Measurements from ENCODE around the gene FOXF1.

DNA sequence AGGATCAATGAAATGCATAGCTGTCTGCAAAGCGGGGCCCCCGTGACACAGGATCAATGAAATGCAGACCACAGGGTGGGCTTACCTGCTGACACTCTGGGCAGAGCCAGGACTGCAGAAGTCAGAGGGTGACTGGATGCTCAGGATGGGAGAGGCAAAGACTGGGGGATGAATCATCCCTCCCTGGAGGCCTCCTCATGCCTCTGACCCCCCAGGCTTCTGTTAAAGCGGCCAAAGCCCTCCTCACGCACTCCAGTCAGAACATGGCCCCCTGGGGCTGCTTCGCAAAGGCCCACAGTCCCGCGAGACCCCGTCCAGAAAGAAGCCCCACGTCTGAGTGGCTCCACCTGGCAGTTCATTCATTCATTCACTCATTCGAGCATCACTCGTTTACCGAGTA lies 38.4 kb upstream of the FOXF1 start:
- TF ChIP-seq, protein P1, sequence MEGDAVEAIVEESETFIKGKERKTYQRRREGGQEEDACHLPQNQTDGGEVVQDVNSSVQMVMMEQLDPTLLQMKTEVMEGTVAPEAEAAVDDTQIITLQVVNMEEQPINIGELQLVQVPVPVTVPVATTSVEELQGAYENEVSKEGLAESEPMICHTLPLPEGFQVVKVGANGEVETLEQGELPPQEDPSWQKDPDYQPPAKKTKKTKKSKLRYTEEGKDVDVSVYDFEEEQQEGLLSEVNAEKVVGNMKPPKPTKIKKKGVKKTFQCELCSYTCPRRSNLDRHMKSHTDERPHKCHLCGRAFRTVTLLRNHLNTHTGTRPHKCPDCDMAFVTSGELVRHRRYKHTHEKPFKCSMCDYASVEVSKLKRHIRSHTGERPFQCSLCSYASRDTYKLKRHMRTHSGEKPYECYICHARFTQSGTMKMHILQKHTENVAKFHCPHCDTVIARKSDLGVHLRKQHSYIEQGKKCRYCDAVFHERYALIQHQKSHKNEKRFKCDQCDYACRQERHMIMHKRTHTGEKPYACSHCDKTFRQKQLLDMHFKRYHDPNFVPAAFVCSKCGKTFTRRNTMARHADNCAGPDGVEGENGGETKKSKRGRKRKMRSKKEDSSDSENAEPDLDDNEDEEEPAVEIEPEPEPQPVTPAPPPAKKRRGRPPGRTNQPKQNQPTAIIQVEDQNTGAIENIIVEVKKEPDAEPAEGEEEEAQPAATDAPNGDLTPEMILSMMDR (IDR thresholded peaks at IDR 0.05; ENCODE audit: borderline replicate concordance, extremely low read depth, low read length, poor library complexity, severe bottlenecking) = no peak
- TF ChIP-seq EZH2 (IDR thresholded peaks at IDR 0.05; ENCODE audit: borderline replicate concordance, low read depth, low read length, severe bottlenecking) = no peak
